SHP77 (cell line): ENCODE results near the gene ZBTB2.
"Not testable (repeated sequence)": the region's sequence is repeated elsewhere in the genome, so short reads cannot be mapped to it uniquely, and the experiment has no call there.

Experiments used
- DNase-seq, 2 experiments: peaks; one replicate each; lab custom pipeline; 2025; lab: John Stamatoyannopoulos, UW

ZBTB2 gene

DNA sequence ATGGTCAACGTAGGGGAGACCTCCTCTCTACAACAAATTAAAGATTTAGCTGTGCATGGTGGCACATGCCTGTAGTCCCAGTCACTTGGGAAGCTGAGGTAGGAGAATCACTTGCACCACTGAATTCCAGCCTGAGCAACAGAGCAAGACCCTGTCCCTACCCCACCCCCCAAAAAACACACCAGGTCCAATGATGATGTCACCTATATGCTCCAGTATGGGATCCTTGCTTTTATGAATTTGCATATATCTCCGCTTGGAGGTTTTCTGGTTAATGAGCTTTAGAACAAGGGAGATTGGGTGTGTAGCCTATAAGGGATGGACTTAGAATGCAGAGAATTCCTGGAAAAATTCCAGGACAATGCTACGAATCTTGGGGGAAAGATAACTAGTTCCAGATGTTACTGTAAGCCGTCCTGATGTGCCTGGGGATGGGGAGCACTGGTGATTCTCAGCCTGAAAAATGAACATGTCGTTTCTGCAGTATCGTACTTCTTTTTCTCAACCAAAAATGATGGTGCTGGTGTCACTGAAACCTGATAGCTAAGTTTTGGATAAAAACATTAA lies 61.1 kb downstream of the ZBTB2 start:
- DNase-seq: no peak

DNA sequence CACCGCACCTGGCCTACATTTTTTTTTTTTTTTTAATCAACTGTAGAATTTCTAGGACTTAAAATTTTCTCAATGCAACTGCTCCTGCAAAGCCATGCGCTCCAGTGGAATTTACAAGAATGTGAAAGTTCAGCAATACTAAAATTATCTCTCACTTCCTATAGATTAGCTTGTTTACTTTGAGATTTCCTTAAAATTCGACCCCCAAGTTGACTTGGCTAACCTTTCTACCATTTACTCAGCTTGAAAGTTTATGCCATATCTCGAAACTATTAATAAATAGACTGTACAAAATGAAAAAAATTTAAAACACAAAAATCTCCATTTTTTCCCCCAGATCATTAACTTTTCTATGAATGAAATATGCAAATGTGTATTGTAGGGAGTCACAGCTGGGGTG lies 64.3 kb downstream of the ZBTB2 start:
- DNase-seq: no peak

DNA sequence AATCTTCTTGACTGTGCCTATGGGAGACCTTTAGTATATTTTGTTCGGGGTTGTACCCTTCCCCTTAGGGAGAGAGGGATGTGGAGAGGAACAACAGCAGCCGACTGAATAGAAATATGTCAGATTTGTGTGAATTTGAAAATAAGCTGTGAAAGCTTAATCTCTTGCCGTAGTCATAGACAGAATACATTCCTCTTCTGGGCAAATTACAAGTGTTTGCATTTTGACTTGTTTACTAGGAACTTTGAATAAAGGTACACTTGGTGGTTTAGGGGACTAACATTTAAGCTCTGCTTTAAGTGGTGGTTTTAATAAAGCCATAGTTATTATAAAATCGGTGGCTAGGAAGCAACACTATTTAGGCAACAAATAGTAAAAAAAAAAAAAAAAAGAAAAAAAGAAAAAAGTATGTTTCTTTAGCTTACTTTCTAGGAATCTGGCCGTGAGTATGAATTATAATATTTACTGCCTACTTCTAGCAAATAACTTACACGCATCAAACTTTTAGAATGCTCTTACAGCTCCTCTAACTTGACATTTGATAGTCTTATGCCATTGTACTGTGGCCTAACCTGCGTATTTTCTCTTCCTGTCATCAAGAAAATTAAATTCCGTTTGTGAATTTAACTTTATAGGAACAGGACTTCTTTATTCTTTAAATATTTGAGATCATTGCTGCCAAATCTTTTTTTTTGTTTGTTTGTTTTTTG lies 65.1 kb downstream of the ZBTB2 start:
- no peak for DNase-seq

DNA sequence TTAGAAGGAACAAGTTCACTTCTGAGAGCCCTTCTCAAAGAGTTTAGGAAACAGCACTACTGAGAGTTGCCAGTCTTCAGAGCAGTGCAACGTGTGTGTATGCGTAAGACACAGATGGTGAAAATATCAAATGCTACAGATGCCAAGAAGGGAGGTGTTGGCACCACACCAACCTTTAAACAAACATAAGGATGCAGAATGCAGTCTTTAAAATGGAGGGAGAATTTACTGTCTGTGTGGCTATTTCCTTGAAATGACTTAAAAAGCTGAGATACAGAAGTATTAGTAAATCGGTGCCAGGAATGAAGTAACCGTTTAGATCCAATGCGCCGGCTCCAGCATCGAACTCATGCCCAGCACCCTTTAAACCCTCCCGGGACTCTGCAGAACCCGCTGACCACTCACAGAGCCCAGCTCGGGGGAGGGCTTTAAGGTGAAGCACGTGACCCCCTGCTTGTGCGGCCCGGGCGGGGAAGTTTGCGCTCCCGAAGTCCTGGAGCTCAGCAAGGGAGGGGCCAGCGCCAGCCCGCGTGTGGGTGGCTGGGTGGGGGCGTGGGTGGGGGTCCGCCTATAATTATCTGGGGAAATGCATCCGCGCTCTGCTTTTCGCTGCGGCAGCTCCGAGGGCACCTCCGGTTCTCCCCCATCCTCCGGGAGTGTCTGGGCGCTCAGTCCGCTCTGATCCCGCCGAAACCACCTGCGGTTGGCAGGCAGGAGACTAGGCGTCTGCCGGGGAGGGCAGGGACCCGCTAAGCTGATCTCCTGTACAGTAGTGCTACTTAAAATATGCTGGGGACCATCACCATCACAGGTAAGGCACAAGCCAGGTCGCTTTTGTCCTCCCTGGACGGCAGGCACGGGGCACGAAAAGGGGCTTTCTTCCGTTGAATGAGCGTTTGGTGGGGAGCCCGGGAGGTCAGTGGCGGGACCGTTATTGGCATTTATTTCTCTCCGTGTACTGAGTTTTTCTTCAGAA lies 66.0 kb downstream of the ZBTB2 start:
- DNase-seq: no peak

DNA sequence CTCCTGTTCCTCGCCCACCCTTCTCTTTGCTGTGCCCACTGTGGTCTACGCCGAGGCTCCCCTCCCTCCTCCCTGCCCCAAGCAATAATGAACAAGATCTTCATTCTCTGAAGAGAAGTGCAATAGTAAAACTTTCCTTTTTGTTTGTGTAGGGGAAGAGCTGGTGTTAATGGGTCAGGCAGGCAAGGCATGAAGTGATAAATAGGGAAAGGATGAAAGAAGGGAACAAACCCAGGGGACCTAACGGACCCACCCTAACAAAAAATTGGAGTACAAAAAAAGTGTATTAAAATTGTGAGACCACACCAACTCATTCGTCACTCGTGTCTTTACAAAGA lies 66.9 kb downstream of the ZBTB2 start:
- no peak for DNase-seq

DNA sequence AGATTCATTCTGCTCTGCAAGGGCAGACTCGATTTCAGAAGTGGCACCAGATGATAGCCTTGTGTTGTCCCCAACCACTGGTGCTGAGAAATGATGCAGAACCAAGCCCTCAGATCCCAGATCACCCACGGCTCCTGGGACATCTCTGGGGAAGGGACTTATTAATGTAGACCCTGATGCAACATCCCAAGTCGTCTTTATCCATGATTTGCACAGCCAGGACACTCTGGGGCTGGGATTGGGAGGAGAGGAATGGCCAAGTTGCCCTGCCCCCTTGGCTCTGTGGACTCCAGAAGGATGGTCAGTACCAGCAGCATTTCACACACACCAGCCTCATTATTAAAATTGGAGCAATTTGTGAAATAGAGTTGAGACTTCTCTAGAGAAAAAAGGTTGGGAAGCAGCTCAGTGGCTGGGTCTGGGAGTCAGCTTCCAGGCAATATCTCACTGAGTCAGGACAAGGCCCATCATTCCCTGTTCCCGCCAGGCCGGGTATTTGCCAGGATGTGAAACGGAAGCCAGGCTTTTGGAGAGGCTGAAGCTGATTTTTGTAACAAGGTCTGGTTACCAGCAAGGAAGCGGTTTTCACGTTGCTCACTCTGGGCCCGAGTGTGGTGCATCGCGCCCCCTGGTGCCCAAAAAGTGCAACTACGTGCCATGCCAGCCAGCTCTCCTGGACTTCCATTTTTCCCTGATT lies 67.4 kb downstream of the ZBTB2 start:
- DNase-seq: peak; percentile 59 to 75

DNA sequence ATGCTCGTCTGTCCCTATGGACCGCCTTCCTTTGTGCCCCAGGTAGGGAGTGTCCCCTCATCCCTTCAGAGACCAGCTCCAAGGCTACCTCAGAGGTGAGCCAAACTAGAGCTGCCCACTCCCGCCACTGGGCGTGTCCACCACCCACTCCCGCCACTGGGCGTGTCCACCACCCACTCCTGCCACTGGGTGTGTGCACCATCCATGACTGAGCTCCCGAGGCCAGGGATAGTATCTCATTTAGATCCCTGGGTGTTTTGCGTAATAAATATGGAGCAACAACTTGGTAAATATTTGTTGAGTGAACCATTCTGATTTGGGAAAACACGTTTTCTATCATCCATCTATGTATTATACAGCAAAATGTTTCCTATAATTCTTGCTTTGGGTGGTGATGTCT lies 68.8 kb downstream of the ZBTB2 start:
- no peak for DNase-seq

DNA sequence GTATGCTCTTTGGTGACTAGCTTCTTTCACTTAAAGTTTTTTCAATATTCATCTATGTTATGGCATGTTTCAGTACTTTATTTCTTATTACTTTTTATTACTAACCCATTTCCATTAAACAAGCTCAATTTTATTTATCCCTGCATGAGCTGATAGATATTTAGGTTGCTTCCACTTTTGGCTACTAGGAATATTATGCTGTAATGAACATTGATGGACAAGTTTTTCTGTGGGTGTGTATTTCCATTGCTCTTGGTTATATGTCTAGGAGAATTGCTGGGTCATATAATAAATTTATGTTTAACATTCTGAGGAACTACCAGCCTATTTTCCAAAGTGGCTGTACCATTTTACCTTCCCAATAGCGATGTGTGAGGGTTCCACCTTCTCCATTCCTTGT lies 69.9 kb downstream of the ZBTB2 start:
- no peak for DNase-seq

DNA sequence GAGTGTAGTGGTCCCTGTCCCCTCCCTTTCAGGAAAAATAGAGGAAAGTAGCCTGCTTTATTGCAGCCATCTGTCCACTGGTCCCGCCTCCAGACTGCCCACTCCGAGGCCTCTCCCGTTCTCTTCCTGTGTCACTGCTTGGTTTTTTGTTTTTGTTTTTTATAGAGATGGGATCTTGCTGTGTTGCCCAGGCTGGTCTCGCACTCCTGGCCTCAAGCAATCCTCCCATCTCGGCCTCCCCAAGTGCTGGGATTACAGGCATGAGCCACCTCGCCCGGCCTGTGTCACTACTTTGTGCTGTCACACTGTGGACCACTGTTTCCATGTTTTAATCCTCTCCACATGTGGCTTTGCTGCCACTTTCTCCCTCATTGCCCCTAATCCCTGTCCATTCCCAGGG lies 71.2 kb downstream of the ZBTB2 start:
- no peak for DNase-seq

DNA sequence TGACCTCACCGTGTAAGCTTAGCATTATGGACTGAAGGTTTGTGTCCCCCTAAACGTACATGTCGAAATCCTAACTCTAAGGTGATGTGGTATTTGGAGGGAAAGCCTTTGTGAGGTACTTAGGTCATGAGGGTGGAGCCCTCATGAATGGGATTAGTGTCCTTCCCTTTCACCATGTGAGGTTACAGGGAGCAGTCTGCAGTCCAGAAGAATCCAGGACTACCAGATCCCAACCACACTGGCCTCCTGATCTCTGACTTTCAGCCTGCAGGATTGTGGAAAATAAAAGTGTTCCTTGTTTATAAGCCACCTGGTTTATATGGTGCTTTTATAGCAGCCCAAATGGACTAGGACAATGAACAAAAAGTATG lies 73.4 kb downstream of the ZBTB2 start:
- DNase-seq: no peak

DNA sequence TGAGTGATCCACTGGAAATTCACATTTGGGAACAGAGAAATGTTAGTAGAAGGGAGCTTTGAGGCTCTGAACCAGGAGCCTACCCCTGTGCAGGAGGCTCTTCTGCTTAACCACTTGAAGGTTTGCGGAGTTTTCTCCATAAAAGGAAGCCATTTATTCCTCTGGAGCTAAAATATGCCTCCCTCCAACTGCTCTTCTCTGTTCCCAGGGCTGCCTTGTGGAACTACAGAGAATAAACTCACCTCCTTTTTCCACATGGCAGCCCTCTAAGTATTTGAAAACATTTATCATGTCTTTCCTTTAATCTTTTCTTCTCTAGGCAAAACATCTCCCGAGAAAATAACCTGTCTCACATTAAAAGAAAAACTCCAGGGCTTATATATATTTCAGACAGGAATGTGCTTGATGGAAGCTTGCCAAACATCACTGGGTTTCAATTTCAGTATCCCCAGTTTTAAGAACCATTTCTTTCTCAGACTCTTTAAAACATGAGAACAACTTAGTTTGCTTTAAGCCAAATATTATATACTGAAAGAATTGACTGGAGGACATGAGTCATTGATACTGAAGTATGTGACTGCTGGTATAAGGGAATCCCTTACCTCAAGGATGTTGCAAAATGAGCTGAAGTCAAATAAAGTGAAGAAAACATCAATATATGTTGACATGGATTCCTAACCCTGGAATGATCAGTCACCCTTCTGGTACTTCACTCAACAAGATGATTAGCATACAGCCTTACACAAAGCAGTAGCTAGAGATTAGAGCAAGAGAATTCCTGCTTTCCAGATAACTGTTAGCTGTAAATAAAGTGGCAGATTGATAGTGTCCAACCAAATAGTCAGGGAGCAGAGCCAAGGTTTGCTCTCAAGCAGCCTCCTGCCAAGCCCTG lies 74.0 kb downstream of the ZBTB2 start:
- DNase-seq: no peak

DNA sequence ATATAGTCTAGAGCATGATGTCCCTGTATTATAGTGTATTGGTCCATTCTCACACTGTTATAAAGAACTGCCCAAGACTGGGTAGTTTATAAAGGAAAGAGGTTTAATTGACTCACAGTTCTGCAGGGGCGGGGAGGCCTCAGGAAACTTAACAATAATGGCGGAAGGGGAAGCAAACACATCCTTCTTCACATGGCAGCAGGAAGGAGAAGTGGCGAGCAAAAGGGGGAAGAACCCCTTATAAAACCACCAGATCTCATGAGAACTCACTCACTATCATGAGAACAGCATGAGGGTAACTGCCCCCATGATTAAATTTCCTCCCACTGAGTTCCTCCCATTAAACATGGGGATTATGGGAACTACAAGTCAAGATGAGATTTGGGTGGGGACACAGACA lies 75.7 kb downstream of the ZBTB2 start:
- DNase-seq: not testable (repeated sequence)
